ENCODE results near the gene PAFAH2. TPM values are rescaled to one million over a fixed set of nuclear protein-coding genes. Genes with fewer than 3 reads are reported as not detected.

The PAFAH2 gene
- total RNA-seq, 3 donors from 2014 or later (not counting 1 experiment from before 2014, with no cell fraction given) = 39.0 to 95.1 (median 68.6) TPM

DNA sequence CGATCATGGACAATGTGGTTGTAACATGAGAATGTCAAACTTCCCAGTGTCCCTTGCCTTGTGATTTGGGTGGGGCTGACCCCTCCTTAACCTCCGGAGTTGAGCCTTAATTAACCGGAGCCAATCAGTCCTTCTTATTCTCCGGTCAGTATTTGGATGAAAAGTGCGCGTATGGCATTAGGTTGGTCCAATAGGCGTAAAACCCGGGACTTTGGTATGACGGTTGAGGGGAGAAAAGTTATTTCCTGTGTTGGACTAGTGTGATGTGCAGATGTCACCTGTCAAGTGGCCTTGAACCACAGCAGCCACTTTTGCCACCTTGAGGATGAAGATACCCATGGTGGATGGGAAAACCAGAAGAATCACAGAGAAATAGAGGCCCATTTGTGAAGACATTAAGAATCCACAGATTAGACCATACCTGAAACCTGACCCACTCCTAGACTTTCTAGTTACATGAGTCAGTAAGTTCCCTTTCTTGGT lies 5.1 kb downstream of the PAFAH2 start:
- peak overlapping the region; percentile 84 for H3K27ac ChIP-seq (ENCODE audit: low read length)
- TF ChIP-seq, protein P1, sequence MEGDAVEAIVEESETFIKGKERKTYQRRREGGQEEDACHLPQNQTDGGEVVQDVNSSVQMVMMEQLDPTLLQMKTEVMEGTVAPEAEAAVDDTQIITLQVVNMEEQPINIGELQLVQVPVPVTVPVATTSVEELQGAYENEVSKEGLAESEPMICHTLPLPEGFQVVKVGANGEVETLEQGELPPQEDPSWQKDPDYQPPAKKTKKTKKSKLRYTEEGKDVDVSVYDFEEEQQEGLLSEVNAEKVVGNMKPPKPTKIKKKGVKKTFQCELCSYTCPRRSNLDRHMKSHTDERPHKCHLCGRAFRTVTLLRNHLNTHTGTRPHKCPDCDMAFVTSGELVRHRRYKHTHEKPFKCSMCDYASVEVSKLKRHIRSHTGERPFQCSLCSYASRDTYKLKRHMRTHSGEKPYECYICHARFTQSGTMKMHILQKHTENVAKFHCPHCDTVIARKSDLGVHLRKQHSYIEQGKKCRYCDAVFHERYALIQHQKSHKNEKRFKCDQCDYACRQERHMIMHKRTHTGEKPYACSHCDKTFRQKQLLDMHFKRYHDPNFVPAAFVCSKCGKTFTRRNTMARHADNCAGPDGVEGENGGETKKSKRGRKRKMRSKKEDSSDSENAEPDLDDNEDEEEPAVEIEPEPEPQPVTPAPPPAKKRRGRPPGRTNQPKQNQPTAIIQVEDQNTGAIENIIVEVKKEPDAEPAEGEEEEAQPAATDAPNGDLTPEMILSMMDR (IDR thresholded peaks at IDR 0.05) = no peak
- H3K9me3 Mint-ChIP-seq = no peaks in the 10 kb centered on the region
- H3K4me3 ChIP-seq (ENCODE audit: low read length) = no peak overlapping the region
- ATAC-seq (peak in 1 of 3 donors; percentile 3), DNase-seq (peak in 1 of 2 donors; percentile 32)
- H3K4me3 Mint-ChIP-seq = peak overlapping the region; percentile 77
- H3K27me3 Mint-ChIP-seq (ENCODE audit: low read depth in 2 of 2) = no peaks in the 10 kb centered on the region
- H3K4me1 Mint-ChIP-seq = peaks cover 74 to 80% of the 10 kb centered on the region in 2 donors
- H3K9me3 ChIP-seq (ENCODE audit: control insufficient read depth, insufficient read depth, low read length) = no peaks in the 10 kb centered on the region
- H3K36me3 Mint-ChIP-seq = no peaks in the 10 kb centered on the region
- intact Hi-C loops (cut with micrococcal nuclease) = loop anchor here (5.0 to 10.0 kb wide), 3 partner anchors 35 to 748 kb away; partner anchors contain the start of gene RSRP1
- H3K27ac Mint-ChIP-seq = peak overlapping the region; percentile 89 to 98
- 66% methylated on average over 9 of the region's 9 CpGs for WGBS (ENCODE audit: insufficient coverage)
- no peaks in the 10 kb centered on the region for H3K27me3 ChIP-seq (ENCODE audit: control insufficient read depth, insufficient read depth, low read length)
- H3K4me1 ChIP-seq (ENCODE audit: control insufficient read depth, insufficient read depth, low read length) = peaks cover 74% of the 10 kb centered on the region
- H3K36me3 ChIP-seq (ENCODE audit: control insufficient read depth, insufficient read depth, low read length) = peaks cover 7% of the 10 kb centered on the region

DNA sequence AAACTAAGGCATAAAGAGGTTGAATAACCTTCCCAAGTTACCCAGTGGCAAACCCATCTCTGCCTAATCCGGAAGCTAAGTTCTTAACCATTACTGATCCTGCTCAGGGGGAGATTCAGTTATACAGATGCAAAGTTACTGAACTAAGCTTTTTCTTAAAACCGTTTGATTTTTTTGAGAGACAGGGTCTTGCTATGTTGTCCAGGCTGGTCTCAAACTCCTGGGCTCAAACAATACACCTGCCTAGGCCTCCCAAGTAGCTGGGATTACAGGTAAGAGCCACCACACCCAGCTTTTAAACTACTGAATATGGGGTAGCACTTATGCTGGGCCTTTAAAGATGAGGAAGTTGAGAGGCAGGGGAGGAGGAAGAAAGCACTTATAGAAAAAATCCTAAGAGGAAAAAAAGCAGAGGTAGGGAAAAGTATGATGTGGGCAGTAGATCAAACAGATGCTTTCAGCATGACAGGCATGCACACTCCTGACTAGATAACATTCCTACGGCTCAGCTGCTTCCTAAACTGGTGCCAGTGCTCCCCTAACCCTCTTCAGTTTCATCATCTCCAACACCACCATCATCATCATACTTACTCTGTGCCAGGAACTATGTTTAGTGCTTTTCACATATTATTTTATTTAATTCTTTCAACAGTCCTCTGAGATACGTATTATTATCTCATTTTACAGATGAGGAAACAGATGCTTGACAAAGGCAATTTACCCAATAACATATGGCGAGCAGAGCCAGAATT lies 5.8 kb downstream of the PAFAH2 start:
- Mint-ChIP-seq H3K36me3 (no peaks in the 10 kb centered on the region), H3K27ac (peak overlapping the region; percentile 89 to 98), H3K27me3 (ENCODE audit: low read depth in 2 of 2) (no peaks in the 10 kb centered on the region), H3K4me3 (peak overlapping the region; percentile 77), H3K9me3 (no peaks in the 10 kb centered on the region), H3K4me1 (peaks cover 72 to 80% of the 10 kb centered on the region in 2 donors)
- H3K9me3 ChIP-seq (ENCODE audit: control insufficient read depth, insufficient read depth, low read length) = no peaks in the 10 kb centered on the region
- H3K27ac ChIP-seq (ENCODE audit: low read length) = peak overlapping the region; percentile 84
- 86% methylated on average over 4 of the region's 5 CpGs for WGBS (ENCODE audit: insufficient coverage)
- DNase-seq (no peak), ATAC-seq (no peak)
- peaks cover 8% of the 10 kb centered on the region for H3K36me3 ChIP-seq (ENCODE audit: control insufficient read depth, insufficient read depth, low read length)
- TF ChIP-seq, protein P1 (IDR thresholded peaks at IDR 0.05) = no peak
- no peaks in the 10 kb centered on the region for H3K27me3 ChIP-seq (ENCODE audit: control insufficient read depth, insufficient read depth, low read length)
- intact Hi-C loops (cut with micrococcal nuclease) = loop anchor here (5.0 to 10.0 kb wide), 3 partner anchors 35 to 747 kb away; partner anchors contain the start of gene RSRP1
- no peak overlapping the region for H3K4me3 ChIP-seq (ENCODE audit: low read length)
- peaks cover 74% of the 10 kb centered on the region for H3K4me1 ChIP-seq (ENCODE audit: control insufficient read depth, insufficient read depth, low read length)

DNA sequence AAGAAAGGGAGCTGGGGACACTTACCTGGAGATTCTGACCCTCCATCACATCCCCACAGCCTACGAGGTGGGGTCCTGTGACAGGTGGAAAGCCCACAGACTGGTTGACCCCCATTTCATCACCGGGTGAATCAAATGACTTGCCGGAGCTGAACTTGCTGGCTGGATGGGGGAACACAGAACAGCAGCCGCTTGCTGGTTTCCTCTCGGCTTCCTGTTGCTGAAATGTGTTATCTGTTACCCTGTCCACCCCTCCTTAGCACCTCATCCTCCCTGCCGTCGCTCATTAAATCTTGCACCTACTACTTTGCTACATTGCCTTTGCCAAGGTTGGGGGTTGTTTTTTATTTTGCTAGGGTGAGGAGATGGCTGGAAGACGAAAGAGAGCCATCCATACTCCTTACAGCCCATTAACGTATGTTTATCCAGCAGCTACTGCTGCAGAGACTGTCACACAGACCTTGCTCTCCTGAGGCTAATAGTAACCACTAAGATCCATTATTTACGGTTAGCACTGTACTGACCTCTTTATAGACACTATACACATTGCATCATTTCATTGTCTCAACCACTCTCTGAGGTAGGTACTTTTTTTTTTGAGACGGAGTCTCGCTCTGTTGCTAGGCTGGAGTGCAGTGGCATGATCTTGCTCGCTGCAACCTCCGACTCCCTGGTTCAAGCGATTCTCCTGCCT lies 7.0 kb downstream of the PAFAH2 start:
- Mint-ChIP-seq H3K4me3 (peak overlapping the region; percentile 97), H3K27me3 (ENCODE audit: low read depth in 2 of 2) (no peaks in the 10 kb centered on the region), H3K27ac (peak overlapping the region; percentile 89 to 98), H3K9me3 (no peaks in the 10 kb centered on the region), H3K4me1 (peaks cover 73 to 82% of the 10 kb centered on the region in 2 donors), H3K36me3 (peaks cover 6% of the 10 kb centered on the region)
- peak overlapping the region; percentile 84 for H3K27ac ChIP-seq (ENCODE audit: low read length)
- no peaks in the 10 kb centered on the region for H3K9me3 ChIP-seq (ENCODE audit: control insufficient read depth, insufficient read depth, low read length)
- no peaks in the 10 kb centered on the region for H3K27me3 ChIP-seq (ENCODE audit: control insufficient read depth, insufficient read depth, low read length)
- peaks cover 72% of the 10 kb centered on the region for H3K4me1 ChIP-seq (ENCODE audit: control insufficient read depth, insufficient read depth, low read length)
- peak; percentile 74 to 75 for DNase-seq
- 19% methylated on average over 13 of the region's 15 CpGs for WGBS (ENCODE audit: insufficient coverage)
- peak; percentile 87 to 96 (median 88) for ATAC-seq
- intact Hi-C loops (cut with micrococcal nuclease) = loop anchor here (1.0 to 10.0 kb wide), 4 partner anchors 7 to 746 kb away; partner anchors contain the start of genes PAFAH2 and RSRP1
- TF ChIP-seq, protein P1 (IDR thresholded peaks at IDR 0.05) = no peak
- peaks cover 14% of the 10 kb centered on the region for H3K36me3 ChIP-seq (ENCODE audit: control insufficient read depth, insufficient read depth, low read length)
- peak overlapping the region; percentile 59 for H3K4me3 ChIP-seq (ENCODE audit: low read length)

Data from natural killer cell (primary cell).